ENCODE results near the gene DUSP16.

DNA sequence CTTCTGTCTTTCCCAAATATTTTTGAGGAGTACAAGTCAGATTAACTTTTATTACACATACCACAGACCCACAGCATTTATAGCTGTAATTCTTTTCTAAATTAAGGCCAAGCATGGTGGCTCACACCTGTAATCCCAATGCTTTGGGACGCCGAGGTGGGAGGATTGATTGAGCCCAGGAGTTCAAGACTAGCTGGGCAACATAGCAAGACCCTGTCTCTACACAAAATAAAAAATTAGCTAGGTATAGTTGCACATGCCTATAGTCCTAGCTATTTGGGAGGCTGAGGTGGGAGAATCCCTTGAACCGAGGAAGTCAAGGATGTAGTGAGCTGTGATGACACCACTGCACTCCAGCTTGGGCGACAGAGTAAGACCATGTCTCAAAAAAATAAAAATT lies 7.0 kb downstream of the DUSP16 start:
- TF ChIP-seq ARNT (IDR thresholded peaks at IDR 0.05), result no peak
- TF ChIP-seq FOXM1 (IDR thresholded peaks at IDR 0.05; ENCODE audit: borderline replicate concordance), result no peak
- TF ChIP-seq ZNF384 (IDR thresholded peaks at IDR 0.05), result no peak
- TF ChIP-seq SUZ12 (IDR thresholded peaks at IDR 0.05), result no peak
- no peak for TF ChIP-seq SP1 (IDR thresholded peaks at IDR 0.05)

Measured in HEK293T (cell line).